Fibroblast of lung (primary cell): Measurements from ENCODE around the gene GPS1. TPM values are rescaled to one million over a fixed set of nuclear protein-coding genes. Genes with fewer than 3 reads are reported as not detected.

Source experiments
- DNase-seq, 2 donors: peaks; one replicate each; pipeline versions ENCODE4 v3.0.0 to v3.0.0-alpha.2; 2010; ENCODE audit warnings: low read depth in 2 of 2
- H2AFZ ChIP-seq: 2 replicates; pipeline ENCODE4 v1.5.1; 2012; ENCODE audit warnings: low read length, control low read depth, inconsistent platforms
- H3K27ac ChIP-seq: 2 replicates; pipeline ENCODE4 v1.5.1; 2011; ENCODE audit warnings: low read length, control low read depth; ENCODE audit not compliant: insufficient read depth
- H3K27me3 ChIP-seq: 2 replicates; pipeline ENCODE4 v1.5.1; 2011; ENCODE audit warnings: mild to moderate bottlenecking, low read length; ENCODE audit not compliant: control insufficient read depth, insufficient read depth
- H3K36me3 ChIP-seq: 2 replicates; pipeline ENCODE4 v1.5.1; 2011; ENCODE audit warnings: low read length; ENCODE audit not compliant: control insufficient read depth, insufficient read depth
- H3K4me1 ChIP-seq: 2 replicates; pipeline ENCODE4 v1.5.1; 2011; ENCODE audit warnings: low read length; ENCODE audit not compliant: control insufficient read depth, insufficient read depth; ENCODE audit errors: extremely low read depth
- H3K4me2 ChIP-seq: 2 replicates; pipeline ENCODE4 v1.5.1; 2011; ENCODE audit warnings: low read length, control low read depth; ENCODE audit not compliant: insufficient read depth; ENCODE audit errors: extremely low read depth
- H3K4me3 ChIP-seq, 4 experiments: fragments of 200-600 bp in 1 of 4; sonication (generic) in 1 of 4; replicated peaks in 1 of 4; 2 replicates each; pipeline ENCODE4 v1.5.1; 2011 to 2016; ENCODE audit warnings: low read length in 4 of 4, low read depth in 3 of 4, mild to moderate bottlenecking in 3 of 4, control low read depth in 2 of 4, inconsistent platforms in 1 of 4, mixed read lengths in 1 of 4; ENCODE audit not compliant: insufficient read depth in 1 of 4; ENCODE audit errors: control extremely low read depth in 1 of 4
- H3K79me2 ChIP-seq: 2 replicates; pipeline ENCODE4 v1.5.1; 2012; ENCODE audit warnings: mild to moderate bottlenecking, low read length, inconsistent platforms; ENCODE audit not compliant: control insufficient read depth, insufficient read depth
- H3K9ac ChIP-seq: 2 replicates; pipeline ENCODE4 v1.5.1; 2011; ENCODE audit warnings: mild to moderate bottlenecking, low read length, control low read depth; ENCODE audit not compliant: insufficient read depth
- H3K9me3 ChIP-seq: 2 replicates; pipeline ENCODE4 v1.5.1; 2012; ENCODE audit warnings: low read depth, low read length; ENCODE audit not compliant: control insufficient read depth, insufficient read depth
- H4K20me1 ChIP-seq: 2 replicates; pipeline ENCODE4 v1.5.1; 2011; ENCODE audit warnings: low read length; ENCODE audit not compliant: control insufficient read depth, insufficient read depth; ENCODE audit errors: extremely low read depth
- EZH2 ChIP-seq: IDR thresholded peaks from 2 replicates; pipeline ENCODE4 v1.5.1; 2012; ENCODE audit warnings: low read length, control low read depth, mild to moderate bottlenecking; ENCODE audit errors: missing control alignments
- polyA plus RNA-seq, 2 donors: library from polyadenylated mRNA; depleted of rRNA in 1 of 2; stranded (reverse) in 1 of 2; unstranded in 1 of 2; fragments of >200 nt; gene quantifications; 2 replicates each; pipeline ENCODE4 v1.2.1, GENCODE V29; 2011 to 2012; ENCODE audit warnings: missing spikeins in 1 of 2
- total RNA-seq: library from RNA; depleted of rRNA; stranded (reverse); fragments of >200 nt; gene quantifications from 2 replicates; pipeline ENCODE4 v1.2.1, GENCODE V29; 2014
- TF ChIP-seq, protein P1 (sequence below), 2 donors: IDR thresholded peaks in 1 of 2; conservative IDR thresholded peaks in 1 of 2; 1 replicate in 1 of 2; 2 replicates in 1 of 2; pipeline ENCODE4 v1.5.1; 2011 to 2012; ENCODE audit warnings: low read length in 2 of 2, control low read depth in 1 of 2, inconsistent platforms in 1 of 2, low read depth in 1 of 2, mild to moderate bottlenecking in 1 of 2

GPS1 gene
- total and polyA plus RNA-seq, 2 donors (not counting 1 experiment from before 2014, with no cell fraction given): 53.3 to 76.6 TPM

GRCh38 chr17:82103553-82104451 is 52.1 kb downstream of the GPS1 start:
- no peak overlapping the region for H3K27ac ChIP-seq
- no peak overlapping the region for H3K4me2 ChIP-seq
- no peak overlapping the region for H3K4me3 ChIP-seq
- no peaks in the 10 kb centered on the region for H3K9me3 ChIP-seq
- H4K20me1 ChIP-seq: no peaks in the 10 kb centered on the region
- H3K79me2 ChIP-seq: no peaks in the 10 kb centered on the region
- no peak for TF ChIP-seq EZH2
- TF ChIP-seq, protein P1, sequence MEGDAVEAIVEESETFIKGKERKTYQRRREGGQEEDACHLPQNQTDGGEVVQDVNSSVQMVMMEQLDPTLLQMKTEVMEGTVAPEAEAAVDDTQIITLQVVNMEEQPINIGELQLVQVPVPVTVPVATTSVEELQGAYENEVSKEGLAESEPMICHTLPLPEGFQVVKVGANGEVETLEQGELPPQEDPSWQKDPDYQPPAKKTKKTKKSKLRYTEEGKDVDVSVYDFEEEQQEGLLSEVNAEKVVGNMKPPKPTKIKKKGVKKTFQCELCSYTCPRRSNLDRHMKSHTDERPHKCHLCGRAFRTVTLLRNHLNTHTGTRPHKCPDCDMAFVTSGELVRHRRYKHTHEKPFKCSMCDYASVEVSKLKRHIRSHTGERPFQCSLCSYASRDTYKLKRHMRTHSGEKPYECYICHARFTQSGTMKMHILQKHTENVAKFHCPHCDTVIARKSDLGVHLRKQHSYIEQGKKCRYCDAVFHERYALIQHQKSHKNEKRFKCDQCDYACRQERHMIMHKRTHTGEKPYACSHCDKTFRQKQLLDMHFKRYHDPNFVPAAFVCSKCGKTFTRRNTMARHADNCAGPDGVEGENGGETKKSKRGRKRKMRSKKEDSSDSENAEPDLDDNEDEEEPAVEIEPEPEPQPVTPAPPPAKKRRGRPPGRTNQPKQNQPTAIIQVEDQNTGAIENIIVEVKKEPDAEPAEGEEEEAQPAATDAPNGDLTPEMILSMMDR (conservative IDR thresholded peaks at IDR 0.05 in 1 of 2, IDR thresholded peaks at IDR 0.05 in 1 of 2; ENCODE audit: low read depth in 1 of 2, low read length in 2 of 2): no peak
- peak in 1 of 2 donors; percentile 29 for DNase-seq
- H2AFZ ChIP-seq: no peak overlapping the region
- H3K4me1 ChIP-seq: peaks cover 17% of the 10 kb centered on the region
- H3K9ac ChIP-seq: no peak overlapping the region
- H3K27me3 ChIP-seq: no peaks in the 10 kb centered on the region
- H3K36me3 ChIP-seq: no peaks in the 10 kb centered on the region

GRCh38 chr17:82104797-82105416 is 53.2 kb downstream of the GPS1 start:
- Histone ChIP-seq H3K4me3 (no peak overlapping the region), H4K20me1 (no peaks in the 10 kb centered on the region), H3K79me2 (no peaks in the 10 kb centered on the region), H3K4me1 (peaks cover 10% of the 10 kb centered on the region), H3K27ac (no peak overlapping the region), H3K27me3 (no peaks in the 10 kb centered on the region), H2AFZ (no peak overlapping the region), H3K9ac (no peak overlapping the region), H3K9me3 (no peaks in the 10 kb centered on the region), H3K36me3 (no peaks in the 10 kb centered on the region), H3K4me2 (no peak overlapping the region)
- TF ChIP-seq EZH2: no peak
- TF ChIP-seq, protein P1 (conservative IDR thresholded peaks at IDR 0.05 in 1 of 2, IDR thresholded peaks at IDR 0.05 in 1 of 2; ENCODE audit: low read depth in 1 of 2, low read length in 2 of 2): no peak
- DNase-seq: no peak

GRCh38 chr17:82105417-82105881 is 53.8 kb downstream of the GPS1 start:
- Histone ChIP-seq H3K4me3 (no peak overlapping the region), H3K79me2 (no peaks in the 10 kb centered on the region), H3K4me1 (peaks cover 10% of the 10 kb centered on the region), H2AFZ (no peak overlapping the region), H3K27me3 (no peaks in the 10 kb centered on the region), H3K36me3 (no peaks in the 10 kb centered on the region), H3K4me2 (no peak overlapping the region), H3K9me3 (no peaks in the 10 kb centered on the region), H4K20me1 (no peaks in the 10 kb centered on the region), H3K9ac (no peak overlapping the region), H3K27ac (no peak overlapping the region)
- DNase-seq: no peak
- TF ChIP-seq EZH2: no peak
- TF ChIP-seq, protein P1 (conservative IDR thresholded peaks at IDR 0.05 in 1 of 2, IDR thresholded peaks at IDR 0.05 in 1 of 2; ENCODE audit: low read depth in 1 of 2, low read length in 2 of 2): no peak
